ENCODE measurements around the gene MPRIP.
"Not testable (repeated sequence)": the region's sequence is repeated elsewhere in the genome, so short reads cannot be mapped to it uniquely, and the experiment has no call there.

GRCh38 chr17:17136221-17136620 is 94.0 kb downstream of the MPRIP start:
- not testable (repeated sequence) for TF ChIP-seq CSRNP3 (CRISPR knock-in tag; IDR thresholded peaks at IDR 0.05); CREB5 (CRISPR knock-in tag; IDR thresholded peaks at IDR 0.05; ENCODE audit: low read depth); SNAI2 (CRISPR knock-in tag; IDR thresholded peaks at IDR 0.05); ARNTL (CRISPR knock-in tag; IDR thresholded peaks at IDR 0.05; ENCODE audit: borderline replicate concordance, low read depth); ESRRG (CRISPR knock-in tag; IDR thresholded peaks at IDR 0.05); PATZ1 (CRISPR knock-in tag; IDR thresholded peaks at IDR 0.05; ENCODE audit: borderline replicate concordance); ZFP30 (CRISPR knock-in tag; IDR thresholded peaks at IDR 0.05); ZC3H10 (CRISPR knock-in tag; IDR thresholded peaks at IDR 0.05); POU6F1 (CRISPR knock-in tag; IDR thresholded peaks at IDR 0.05; ENCODE audit: borderline replicate concordance, low read depth); ZNF70 (CRISPR knock-in tag; IDR thresholded peaks at IDR 0.05); PPARA (CRISPR knock-in tag; IDR thresholded peaks at IDR 0.05; ENCODE audit: borderline replicate concordance); CSDC2 (CRISPR knock-in tag; IDR thresholded peaks at IDR 0.05); TSHZ2 (CRISPR knock-in tag; IDR thresholded peaks at IDR 0.05); ZNF565 (CRISPR knock-in tag; conservative IDR thresholded peaks at IDR 0.05; ENCODE audit: low read depth)

Data from SK-N-SH treated with all-trans-retinoic acid at 6 μM for 48 hours (cell line).